A673 (cell line): Measurements from ENCODE around the gene VWF.

Experiments
- CTCF ChIP-seq: fragments of 300-800, 200-600 bp; sonication (generic); conservative IDR thresholded peaks from 2 replicates; pipeline ENCODE4 v1.5.1; 2017; ENCODE audit warnings: low read depth, mild to moderate bottlenecking, antibody characterized with exemption, low read length, moderate library complexity, mixed read lengths
- EZH2 ChIP-seq: fragments of 200-600 bp; sonication (generic); IDR thresholded peaks from 2 replicates; pipeline ENCODE4 v1.6.1; 2017; ENCODE audit warnings: borderline replicate concordance, low read depth, mild to moderate bottlenecking, mixed read lengths, antibody characterized with exemption, low read length; ENCODE audit not compliant: poor library complexity, severe bottlenecking

- TF ChIP-seq CTCF (no peak), EZH2 (no peak)
Observed at GRCh38 chr12:5916785-5917290, 207.6 kb downstream of the VWF start.
